ENCODE results near the gene TMEM242. TPM values are rescaled to one million over a fixed set of nuclear protein-coding genes. Genes with fewer than 3 reads are reported as not detected.
"Not testable (repeated sequence)": the region's sequence is repeated elsewhere in the genome, so short reads cannot be mapped to it uniquely, and the experiment has no call there.

Gene TMEM242
- 8.2 TPM for polyA plus RNA-seq (2013, experiment 1 of 2; ENCODE audit: insufficient read length)
- polyA plus RNA-seq (2013, experiment 2 of 2; ENCODE audit: insufficient read length) = 9.2 TPM

- DNase-seq = peak; percentile 94
Observed at GRCh38 chr6:157323255-157323965, at the start of gene TMEM242. TMEM242 (minus strand) TSS chr6:157323519; CDS start chr6:157323499, 20 bp downstream.

- no peak for DNase-seq
Observed at GRCh38 chr6:157372501-157373280, 49.4 kb upstream of the TMEM242 start.

- DNase-seq = no peak
Observed at GRCh38 chr6:157370755-157371154, 47.4 kb upstream of the TMEM242 start.

DNA sequence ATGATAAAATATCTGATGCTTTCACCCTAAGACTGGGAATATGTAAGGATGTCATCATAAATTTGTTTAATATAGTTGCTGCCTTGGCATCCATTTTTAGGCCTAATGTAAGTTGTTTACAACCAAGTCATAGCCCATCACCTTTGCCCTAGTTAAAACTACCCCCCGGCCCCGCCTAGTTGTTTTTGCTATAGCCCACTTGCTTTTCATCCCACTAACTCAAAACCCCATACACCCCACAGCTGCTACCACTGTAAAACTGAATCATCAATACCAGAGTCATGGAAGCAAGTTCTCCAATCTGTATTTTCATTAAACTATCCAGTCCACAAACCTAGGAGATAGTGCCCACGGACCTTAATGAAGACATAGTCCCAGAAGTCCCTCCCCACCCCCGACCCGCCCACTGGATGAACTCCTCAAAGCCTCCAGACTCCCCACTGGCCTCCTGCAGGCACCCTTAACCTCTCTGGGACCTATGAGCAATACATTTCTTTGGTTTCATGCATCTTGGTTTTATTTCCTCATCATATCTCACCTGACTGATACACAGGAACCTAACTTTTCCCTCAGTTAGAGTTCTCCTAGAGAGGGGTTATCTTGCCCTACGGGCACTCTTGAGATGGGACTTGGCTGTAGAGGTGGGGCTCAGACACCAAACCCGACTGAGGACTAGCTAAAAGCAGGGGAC is 45.2 kb upstream of the TMEM242 start:
- no peak for DNase-seq

DNA sequence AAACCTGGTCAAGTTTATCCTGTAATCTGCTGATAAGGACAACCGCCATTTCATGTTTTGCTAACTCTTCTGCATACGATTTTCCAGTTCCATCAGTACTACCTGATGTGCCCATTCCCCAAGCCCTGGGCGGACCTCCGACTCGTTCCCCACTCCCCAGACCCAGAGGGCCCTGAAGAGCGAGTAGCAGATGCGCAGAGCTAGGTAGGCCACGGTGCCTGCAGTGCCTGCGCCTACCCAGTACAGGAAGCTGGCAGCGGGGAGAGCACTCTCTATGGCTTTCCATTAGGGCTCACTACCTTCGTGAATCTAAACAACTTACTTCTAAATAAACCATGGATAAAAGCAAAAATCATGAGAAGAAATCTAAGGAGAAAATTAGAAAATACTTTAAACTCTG is 43.3 kb upstream of the TMEM242 start:
- no peak for DNase-seq

GRCh38 chr6:157364705-157365104 is 41.4 kb upstream of the TMEM242 start:
- no peak for DNase-seq

DNA sequence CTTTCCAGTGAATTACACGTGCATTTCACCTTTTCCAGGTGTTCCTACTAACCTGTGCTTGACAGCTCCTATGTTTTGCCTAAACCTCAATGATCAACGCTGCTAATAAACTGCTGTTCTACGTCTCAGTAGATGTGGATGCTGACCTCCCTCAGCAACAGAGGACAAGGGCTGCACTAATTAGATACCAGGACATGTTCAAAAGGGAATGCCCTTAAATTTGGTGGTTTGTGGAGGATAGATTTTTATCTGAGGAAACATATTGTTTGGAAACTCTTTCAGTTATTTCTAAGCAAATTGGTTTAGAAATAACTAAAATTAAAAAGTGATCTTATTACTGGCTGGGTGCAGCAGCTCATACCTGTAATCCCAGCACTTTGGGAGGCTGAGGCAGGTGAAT is 38.6 kb upstream of the TMEM242 start:
- no peak for DNase-seq

- DNase-seq = no peak
Observed at GRCh38 chr6:157358287-157358686, 35.0 kb upstream of the TMEM242 start.

- DNase-seq = peak; percentile 28
Observed at GRCh38 chr6:157346373-157346772, 23.1 kb upstream of the TMEM242 start.

- DNase-seq = no peak
Observed at GRCh38 chr6:157343732-157344131, 20.4 kb upstream of the TMEM242 start.

DNA sequence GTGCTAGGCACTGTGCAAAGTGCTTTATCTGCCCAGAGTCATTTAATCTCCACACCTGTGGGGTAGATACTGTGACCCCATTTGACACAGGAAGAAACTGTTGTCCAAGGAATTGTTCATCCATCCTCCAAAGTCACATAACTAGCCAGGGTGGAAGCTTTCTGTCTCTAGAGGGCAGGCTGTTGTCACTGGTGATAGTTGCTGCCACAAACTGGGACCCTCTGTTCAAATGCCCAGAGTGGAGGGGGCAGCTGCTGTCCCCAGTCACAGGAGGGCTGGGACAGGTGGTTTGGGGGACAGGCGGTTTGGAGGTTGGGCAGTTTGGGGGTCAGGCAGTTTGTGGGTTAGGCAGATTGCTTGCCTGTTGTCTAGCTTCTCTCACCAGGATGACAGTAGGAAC is 16.1 kb upstream of the TMEM242 start:
- DNase-seq = no peak

DNA sequence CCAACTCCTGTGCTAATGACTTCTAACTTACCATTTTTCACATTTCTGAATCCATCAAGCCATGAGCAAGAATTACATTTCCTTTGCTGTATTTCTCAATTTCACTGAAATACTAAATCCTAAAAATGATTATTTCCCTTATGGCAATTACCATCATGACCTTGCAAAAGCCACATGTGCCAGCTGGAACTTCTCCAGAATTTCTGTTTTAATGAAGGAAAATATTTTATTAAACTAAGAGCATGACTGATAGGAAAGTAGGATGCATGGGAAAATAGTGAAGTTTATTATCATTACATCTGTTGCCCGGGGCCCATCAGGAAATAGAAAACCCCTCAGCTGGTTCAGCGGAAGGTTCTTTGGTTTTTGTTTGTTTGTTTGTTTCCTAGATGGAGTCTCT is 14.4 kb upstream of the TMEM242 start:
- no peak for DNase-seq

- not testable (repeated sequence) for DNase-seq
Observed at GRCh38 chr6:157337276-157337675, 14.0 kb upstream of the TMEM242 start.

- no peak for DNase-seq
Observed at GRCh38 chr6:157335829-157336228, 12.5 kb upstream of the TMEM242 start.

- DNase-seq = no peak
Observed at GRCh38 chr6:157333956-157334355, 10.6 kb upstream of the TMEM242 start.

- DNase-seq = no peak
Observed at GRCh38 chr6:157333537-157333936, 10.2 kb upstream of the TMEM242 start.

DNA sequence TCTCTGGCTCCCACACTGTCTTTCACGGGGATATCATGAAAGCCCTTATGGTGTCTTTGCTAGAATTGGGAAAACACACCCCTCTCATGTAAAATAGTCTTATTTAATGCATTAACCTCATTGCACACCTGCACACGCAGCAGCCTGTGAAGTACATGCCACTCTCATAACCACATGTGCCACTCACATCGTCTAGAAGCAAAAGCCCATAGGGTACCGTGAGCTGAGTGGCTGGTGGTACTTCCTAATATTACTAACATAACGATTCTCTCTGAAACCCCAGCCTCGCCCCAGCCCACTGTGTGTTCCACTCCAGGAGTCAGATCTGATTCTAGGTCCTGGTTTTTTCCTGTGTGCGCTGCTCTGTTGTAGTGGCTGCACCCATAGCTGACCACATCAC is 9.5 kb upstream of the TMEM242 start:
- no peak for DNase-seq

DNA sequence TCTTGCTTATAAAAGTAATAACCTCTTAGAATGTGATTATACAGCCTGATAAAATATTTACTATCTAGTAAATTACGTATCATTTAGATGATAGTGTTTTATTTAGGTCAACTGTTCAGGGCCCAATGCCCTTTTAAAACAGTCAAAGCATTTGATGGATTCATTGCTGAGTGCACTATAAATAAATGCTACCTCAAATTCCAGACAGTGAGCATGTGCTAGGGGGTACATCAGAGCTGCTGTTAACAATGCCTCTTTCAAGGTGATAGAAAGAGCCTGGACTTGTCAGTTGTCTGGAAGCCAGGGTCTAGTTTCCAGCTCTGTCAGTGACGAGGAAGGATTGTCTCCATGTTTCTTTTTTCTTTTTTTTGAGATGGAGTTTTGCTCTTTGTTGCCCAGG is 7.5 kb upstream of the TMEM242 start:
- DNase-seq = no peak

DNA sequence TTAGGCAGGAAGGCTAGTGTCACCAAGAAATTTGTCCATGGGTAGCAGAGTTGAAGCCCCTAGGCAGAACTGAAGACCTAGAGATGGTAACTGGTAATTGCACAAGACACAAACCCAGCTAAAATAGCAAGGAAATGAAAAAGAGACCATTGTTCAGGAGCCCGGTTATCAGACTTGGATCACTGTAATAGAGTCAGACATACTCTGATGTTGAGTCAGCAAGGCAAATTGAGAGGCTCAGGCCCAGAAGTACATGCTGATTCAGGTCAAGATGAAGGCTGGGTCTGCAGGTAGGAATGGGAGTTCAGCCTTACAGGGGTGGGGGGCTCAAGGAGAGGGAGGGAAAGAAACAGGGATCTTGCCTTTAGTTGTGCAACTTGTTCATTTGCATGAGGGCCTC is 6.5 kb upstream of the TMEM242 start:
- no peak for DNase-seq

DNA sequence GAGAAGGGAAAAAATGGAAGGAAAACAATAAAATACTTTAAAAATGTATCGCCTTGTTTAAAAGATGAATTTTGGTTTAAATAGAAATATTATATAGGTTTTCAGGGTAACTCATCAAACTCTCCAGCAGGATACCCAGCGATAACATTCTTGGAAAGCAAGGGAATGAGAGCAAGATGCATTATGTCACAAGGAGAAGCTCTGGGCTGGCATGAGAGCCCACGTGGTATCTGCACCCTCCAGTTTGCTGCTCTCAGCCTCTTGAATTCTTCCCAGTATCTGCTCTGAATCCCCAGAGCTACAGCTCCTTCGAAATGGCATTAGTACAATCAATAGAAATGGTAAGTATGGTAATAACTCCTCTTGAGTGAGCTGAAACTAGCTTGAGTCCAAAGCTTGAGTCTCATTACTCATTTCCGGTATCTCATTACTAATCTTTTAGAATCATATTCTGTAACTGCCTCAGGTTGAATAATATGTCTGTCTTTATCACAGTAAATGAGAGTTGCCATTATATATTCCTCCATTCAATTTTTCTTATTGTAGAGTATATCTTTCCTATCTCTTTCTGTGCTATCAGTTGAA is 4.9 kb upstream of the TMEM242 start:
- DNase-seq = no peak

DNA sequence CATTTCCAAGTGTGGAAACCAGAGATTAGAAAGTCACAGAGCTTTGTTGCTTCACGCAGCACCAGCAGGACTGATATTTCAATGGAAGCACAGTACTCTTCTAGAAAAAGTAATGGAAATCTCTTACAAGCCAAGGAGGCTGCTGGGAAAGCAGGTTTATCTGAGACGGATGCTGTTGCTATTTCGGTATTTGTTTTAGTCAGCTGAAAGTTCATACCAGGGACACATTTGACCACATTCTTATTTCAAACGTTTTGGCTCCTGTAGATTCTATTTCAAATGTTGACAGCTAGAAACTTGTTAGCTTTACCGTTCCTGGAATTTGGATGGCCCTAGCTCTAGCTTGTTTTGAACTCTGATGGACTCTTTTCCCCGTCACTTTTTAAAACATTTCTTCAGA is 3.7 kb upstream of the TMEM242 start:
- no peak for DNase-seq

DNA sequence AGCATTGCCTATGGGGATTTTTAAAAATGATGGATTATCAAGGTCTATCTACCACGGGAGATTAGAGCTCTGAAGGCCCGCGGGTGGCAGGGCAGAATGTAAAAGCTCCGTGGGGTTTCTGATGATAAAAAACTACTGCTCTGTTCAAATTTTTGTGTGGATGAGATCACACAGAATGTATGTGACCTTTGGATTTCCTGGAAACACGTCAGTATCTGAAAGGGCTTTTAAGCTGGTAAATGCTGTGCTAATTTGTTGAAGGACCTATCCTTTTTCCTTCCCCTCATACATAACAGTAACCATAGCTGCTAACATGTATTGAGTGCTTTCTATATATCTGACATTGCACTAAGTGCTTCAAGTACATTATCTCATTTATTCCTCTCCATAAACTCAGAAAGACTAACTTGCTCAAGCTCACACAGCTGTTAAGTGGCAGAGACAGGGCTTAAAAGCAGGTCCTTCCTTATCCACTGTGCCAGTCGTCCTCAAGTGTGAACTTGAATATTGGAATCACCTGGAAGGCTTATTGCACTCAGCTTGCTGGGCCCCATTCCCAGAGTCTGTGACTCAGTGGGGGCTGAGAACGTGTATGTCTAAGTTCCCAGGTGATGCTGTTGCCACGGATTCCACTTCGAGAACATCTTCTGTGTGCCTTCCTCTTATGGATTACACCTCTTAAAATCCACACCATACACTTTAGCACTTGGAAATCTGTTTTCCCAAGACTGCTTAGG is 1.9 kb upstream of the TMEM242 start:
- DNase-seq = no peak

Data from fibroblast of skin of scalp (primary cell).